ENCODE results near the gene CORO1C.

DNA sequence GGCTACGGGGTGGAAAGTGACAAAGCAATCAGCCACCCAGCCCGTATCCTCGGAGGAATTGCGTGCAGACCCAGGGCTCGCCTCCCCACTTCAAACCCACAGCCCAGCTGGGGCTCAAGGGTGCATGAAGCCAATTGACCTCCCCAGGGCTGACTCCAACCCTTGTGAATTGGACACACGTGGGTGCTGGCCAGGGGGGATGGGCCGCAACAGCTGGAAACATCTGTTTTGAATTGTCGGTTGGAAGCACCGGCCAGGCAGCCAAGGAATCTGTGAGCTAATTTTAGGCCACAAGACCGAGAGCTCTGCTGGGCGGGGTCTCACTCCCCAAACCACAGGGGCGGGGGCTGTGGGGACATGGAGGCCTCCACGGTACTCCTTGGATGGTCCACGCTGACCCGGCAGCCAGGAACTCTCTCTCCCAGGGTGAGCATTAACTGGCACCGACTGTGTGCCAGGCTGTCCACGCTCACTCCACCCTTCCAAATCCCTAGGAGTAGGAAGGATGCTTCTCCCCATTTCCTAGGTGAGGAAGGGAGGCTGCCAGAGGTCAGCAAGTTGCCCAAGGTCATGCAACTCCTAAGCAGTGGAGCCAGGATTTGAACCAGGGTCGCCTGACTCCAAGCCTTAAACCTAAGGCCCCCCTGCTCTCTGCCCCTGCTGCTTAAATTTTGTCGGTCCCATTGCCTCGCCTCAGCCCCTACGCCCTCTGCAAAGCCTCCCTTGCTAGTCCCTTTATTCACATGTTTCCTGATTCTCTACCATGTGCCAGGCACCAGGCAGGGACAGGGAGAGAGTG, 121.6 kb downstream of the CORO1C start:
- TF ChIP-seq NR3C1 (CRISPR knock-in tag; IDR thresholded peaks at IDR 0.05) (no peak), SLC30A9 (CRISPR knock-in tag; IDR thresholded peaks at IDR 0.05) (no peak), ESRRB (CRISPR knock-in tag; IDR thresholded peaks at IDR 0.05; ENCODE audit: borderline replicate concordance) (no peak), RB1 (IDR thresholded peaks at IDR 0.05; ENCODE audit: low read depth) (no peak), ZNF274 (IDR thresholded peaks at IDR 0.05; ENCODE audit: borderline replicate concordance, low read depth, low read length) (no peak)
